ENCODE results near the gene MLLT10. TPM values are rescaled to one million over a fixed set of nuclear protein-coding genes. Genes with fewer than 3 reads are reported as not detected.
A peak's percentile ranks its signal among the peaks of the same experiment; 100 is the strongest.

Gene MLLT10
- total and polyA plus RNA-seq, 9 of the 15 experiments (the other 6 are each of a cell fraction or from before 2014, with no cell fraction given), result 18.8 to 81.4 (median 64.2) TPM

- peak; percentile 46; the same call in 1 of the 2 replicates for TF ChIP-seq MGA (IDR thresholded peaks at IDR 0.05)
- TF ChIP-seq ZNF639 (CRISPR knock-in tag; conservative IDR thresholded peaks at IDR 0.05 in 1 of 2, IDR thresholded peaks at IDR 0.05 in 1 of 2), result peak in 1 of 2 experiments; percentile 93; a peak in 2 of 4 replicates
- TF ChIP-seq HMGXB4 (CRISPR knock-in tag; IDR thresholded peaks at IDR 0.05), result 0 out of 2 replicates have a peak, but pooled peaks have one; percentile 28
- TF ChIP-seq RCOR1 (IDR thresholded peaks at IDR 0.05; ENCODE audit: borderline replicate concordance in 1 of 2, low read depth in 2 of 2, low read length in 2 of 2), result 0 out of 4 replicates have a peak, but pooled peaks of 1 of the 2 experiments have one; percentile 2
- TF ChIP-seq AFF1 (IDR thresholded peaks at IDR 0.05; ENCODE audit: low read depth in 1 of 2, partially characterized antibody in 2 of 2), result peak; percentile 13 to 64
Measured at GRCh38 chr10:21526188-21526859, 7.7 kb upstream of the MLLT10 start (continued).
